GM13976 (cell line): Measurements from ENCODE around the gene CRYZ.

Experiments
- DNase-seq: peaks from one replicate; pipeline ENCODE4 v3.0.0; 2012; ENCODE audit warnings: low spot score
- in situ Hi-C: fragments of 300-500 bp; cut with MboI; formaldehyde crosslinking; loops from one replicate; pipeline ENCODE4 v1.12.0; 2022; ENCODE audit warnings: low sequenced_read_pairs, mixed read lengths, inconsistent platforms; ENCODE audit not compliant: unreplicated experiment
- TF ChIP-seq, protein P1 (sequence below): IDR thresholded peaks from 2 replicates; pipeline ENCODE4 v1.5.1; 2012; ENCODE audit warnings: borderline replicate concordance, mild to moderate bottlenecking; ENCODE audit not compliant: insufficient read depth; ENCODE audit errors: extremely low read depth, missing control alignments, control extremely low read depth

Gene CRYZ

DNA sequence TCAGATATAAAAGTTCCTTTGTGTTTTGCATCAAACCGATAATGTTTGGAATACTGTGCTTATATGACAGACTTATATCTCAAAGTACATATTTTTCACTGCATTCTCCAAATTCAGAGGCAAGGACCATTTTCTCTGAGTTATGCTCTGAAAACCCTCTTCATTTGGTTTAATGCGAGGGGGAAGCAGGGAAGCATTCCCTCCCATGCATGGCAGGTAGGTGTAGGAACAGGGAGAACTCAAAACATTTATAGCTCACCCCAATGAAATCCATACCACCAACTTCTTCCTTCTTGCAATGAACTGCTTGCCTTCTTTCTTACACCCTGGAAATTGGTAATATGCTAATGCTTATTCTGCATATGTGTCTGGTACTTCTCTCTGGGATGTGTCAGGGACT is 48.5 kb downstream of the CRYZ start:
- in situ Hi-C loops, result no loop called here
- TF ChIP-seq, protein P1, sequence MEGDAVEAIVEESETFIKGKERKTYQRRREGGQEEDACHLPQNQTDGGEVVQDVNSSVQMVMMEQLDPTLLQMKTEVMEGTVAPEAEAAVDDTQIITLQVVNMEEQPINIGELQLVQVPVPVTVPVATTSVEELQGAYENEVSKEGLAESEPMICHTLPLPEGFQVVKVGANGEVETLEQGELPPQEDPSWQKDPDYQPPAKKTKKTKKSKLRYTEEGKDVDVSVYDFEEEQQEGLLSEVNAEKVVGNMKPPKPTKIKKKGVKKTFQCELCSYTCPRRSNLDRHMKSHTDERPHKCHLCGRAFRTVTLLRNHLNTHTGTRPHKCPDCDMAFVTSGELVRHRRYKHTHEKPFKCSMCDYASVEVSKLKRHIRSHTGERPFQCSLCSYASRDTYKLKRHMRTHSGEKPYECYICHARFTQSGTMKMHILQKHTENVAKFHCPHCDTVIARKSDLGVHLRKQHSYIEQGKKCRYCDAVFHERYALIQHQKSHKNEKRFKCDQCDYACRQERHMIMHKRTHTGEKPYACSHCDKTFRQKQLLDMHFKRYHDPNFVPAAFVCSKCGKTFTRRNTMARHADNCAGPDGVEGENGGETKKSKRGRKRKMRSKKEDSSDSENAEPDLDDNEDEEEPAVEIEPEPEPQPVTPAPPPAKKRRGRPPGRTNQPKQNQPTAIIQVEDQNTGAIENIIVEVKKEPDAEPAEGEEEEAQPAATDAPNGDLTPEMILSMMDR, result no peak
- no peak for DNase-seq

DNA sequence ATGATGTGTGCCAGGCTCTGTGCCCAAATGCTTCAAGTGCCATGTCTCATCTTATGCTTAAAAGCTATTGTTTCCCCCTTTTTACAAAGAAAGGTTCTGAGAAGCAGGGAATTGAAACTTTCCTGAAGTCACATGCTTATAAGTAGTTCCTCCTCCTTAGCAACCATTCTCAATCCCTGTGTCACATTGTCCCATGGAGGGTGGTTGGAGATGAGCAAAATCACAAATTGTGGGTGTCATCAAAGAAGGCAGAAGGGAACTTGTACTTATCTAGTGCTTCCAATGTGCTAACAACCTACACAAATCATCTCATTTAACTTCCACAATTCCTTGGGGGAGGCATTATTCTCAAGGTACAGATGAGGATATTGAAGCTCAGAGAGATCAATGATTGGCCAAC is 49.2 kb downstream of the CRYZ start:
- in situ Hi-C loops, result no loop called here
- DNase-seq, result no peak
- TF ChIP-seq, protein P1, result no peak

DNA sequence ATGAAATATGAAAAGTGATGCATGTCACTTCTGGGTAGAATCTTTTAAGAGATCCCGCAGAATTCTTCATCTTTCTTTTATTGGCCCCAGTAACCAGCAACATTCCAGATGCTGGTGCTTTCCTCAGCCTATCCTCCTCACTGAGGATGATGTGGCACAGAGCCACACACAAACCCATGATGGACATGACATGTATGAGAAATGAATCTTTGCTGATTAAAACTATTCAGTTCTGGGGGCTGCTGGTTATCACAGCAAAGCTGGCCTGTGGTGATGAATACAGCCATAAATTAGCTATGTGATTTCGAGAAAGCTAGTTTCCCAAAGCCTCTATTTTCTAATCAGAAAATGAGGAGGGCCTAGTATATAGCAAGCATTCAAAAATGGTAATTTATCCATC is 51.0 kb downstream of the CRYZ start:
- in situ Hi-C loops, result no loop called here
- DNase-seq, result no peak
- TF ChIP-seq, protein P1, result no peak

DNA sequence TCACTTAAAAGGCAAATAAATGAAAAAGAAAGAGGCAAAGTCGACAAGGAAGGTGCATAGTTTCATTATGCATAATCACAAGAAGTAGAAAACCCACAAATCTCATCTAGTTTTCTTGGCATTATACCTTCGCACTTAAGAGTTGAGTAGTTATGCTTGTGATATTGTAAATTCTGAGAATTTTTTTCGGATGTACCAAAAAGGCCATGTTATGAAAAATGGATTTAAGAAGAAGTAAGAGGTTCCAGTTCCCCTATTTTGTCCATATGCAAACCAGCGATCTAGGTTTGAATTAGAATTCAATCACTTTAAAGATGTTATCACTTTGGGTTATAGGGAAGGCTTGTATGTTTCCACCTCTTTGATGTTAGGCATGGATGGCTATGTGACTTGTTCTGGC is 51.4 kb downstream of the CRYZ start:
- DNase-seq, result peak; percentile 10
- TF ChIP-seq, protein P1, result no peak
- in situ Hi-C loops, result no loop called here

DNA sequence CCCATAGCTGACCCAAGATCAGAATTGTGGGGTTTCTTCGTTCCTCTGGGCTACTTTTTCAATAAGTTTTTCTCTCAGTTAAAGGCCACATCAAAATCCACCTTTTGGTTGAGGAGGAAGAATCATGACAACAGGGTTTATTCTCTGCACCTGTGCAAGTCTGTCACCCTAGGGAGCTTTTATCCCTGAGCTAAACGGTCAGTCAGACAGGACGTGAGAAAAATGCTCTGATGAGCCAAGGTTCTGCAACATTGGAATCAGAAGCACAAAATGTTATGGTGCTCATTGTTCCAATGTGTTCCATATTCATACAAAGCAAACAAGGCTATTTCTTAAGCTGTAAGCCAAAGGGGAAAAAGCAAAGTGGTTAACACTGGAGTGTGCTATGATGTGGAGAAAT is 51.8 kb downstream of the CRYZ start:
- in situ Hi-C loops, result no loop called here
- DNase-seq, result no peak
- TF ChIP-seq, protein P1, result no peak

DNA sequence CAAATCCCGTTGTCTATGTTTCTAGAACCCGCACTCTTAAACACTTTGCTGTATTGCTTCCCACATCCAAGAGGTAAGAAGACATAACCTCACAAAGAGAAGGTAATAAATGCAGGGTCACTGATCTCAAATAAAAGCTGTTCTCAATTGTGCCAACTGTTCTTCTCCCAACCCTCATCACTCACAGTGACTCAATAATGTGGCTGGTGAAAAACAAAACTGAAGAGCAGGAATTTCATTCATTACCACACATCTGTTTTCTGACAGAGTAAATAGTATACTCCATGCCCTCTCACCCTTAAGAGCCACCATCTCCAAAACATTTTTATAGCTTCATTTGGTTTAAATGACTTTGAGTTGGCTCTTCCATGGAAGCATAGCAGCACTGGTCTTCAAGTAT is 53.0 kb downstream of the CRYZ start:
- TF ChIP-seq, protein P1, result no peak
- DNase-seq, result no peak
- in situ Hi-C loops, result no loop called here

DNA sequence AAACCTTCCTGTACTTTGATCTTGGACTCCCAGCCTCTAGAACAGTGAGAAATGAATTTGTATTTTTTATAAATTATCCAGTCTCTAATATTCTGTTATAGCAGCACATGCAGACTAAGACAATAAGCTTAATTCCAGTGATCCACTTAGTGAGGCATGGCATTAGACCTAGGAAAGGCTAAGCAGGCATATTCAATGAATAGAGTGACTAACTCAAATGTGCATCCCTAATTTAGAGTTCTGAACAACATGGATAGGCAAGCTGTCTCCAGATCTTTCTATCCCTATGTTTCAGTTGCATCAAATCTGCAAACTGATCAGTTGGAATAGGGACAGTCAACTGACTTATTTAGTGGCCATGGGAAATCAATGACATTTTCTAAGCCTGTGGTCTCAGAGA is 54.9 kb downstream of the CRYZ start:
- in situ Hi-C loops, result no loop called here
- no peak for DNase-seq
- TF ChIP-seq, protein P1, result no peak
